Stimulated activated CD8-positive, alpha-beta memory T cell treated with anti-CD3 and anti-CD28 coated beads, Interleukin-7, amount 100 ng/mL, for 1 hour (primary cell): ENCODE results near the gene TP73.
"Not testable (repeated sequence)": the region's sequence is repeated elsewhere in the genome, so short reads cannot be mapped to it uniquely, and the experiment has no call there.

Source experiments
- DNase-seq, 2 donors: peaks; one replicate each; pipeline ENCODE4 v3.0.0-alpha.2; 2020; ENCODE audit warnings: low read depth in 2 of 2

TP73 gene

GRCh38 chr1:3742439-3743298 is 90.4 kb downstream of the TP73 start:
- no peak for DNase-seq

- DNase-seq: no peak
Measured at GRCh38 chr1:3743421-3743820, 91.1 kb downstream of the TP73 start.

- DNase-seq: no peak
Measured at GRCh38 chr1:3743826-3744225, 91.5 kb downstream of the TP73 start.

- no peak for DNase-seq
Measured at GRCh38 chr1:3744646-3745045, 92.3 kb downstream of the TP73 start.

GRCh38 chr1:3745071-3745470 is 92.8 kb downstream of the TP73 start:
- DNase-seq: no peak

- no peak for DNase-seq
Measured at GRCh38 chr1:3745590-3746381, 93.5 kb downstream of the TP73 start.

- no peak for DNase-seq
Measured at GRCh38 chr1:3746389-3746829, 94.1 kb downstream of the TP73 start.

GRCh38 chr1:3746830-3747521 is 94.7 kb downstream of the TP73 start:
- DNase-seq: peak; percentile 68 to 73

GRCh38 chr1:3747522-3747848 is 95.2 kb downstream of the TP73 start:
- no peak for DNase-seq

- DNase-seq: no peak
Measured at GRCh38 chr1:3747903-3748302, 95.6 kb downstream of the TP73 start.

- not testable (repeated sequence) for DNase-seq
Measured at GRCh38 chr1:3748316-3748900, 96.1 kb downstream of the TP73 start.

GRCh38 chr1:3749512-3749911 is 97.2 kb downstream of the TP73 start:
- DNase-seq: no peak

GRCh38 chr1:3750741-3751140 is 98.4 kb downstream of the TP73 start:
- no peak for DNase-seq

- no peak for DNase-seq
Measured at GRCh38 chr1:3752400-3752945, 100.2 kb downstream of the TP73 start, which contains the start of gene CCDC27. CCDC27 (plus strand) TSS chr1:3752450; CDS start chr1:3752482, 32 bp downstream.

GRCh38 chr1:3753656-3754454 is 101.5 kb downstream of the TP73 start:
- DNase-seq: no peak

- DNase-seq: no peak
Measured at GRCh38 chr1:3756394-3756793, 104.1 kb downstream of the TP73 start.

- DNase-seq: no peak
Measured at GRCh38 chr1:3759164-3759563, 106.8 kb downstream of the TP73 start.

GRCh38 chr1:3759796-3760195 is 107.5 kb downstream of the TP73 start:
- DNase-seq: no peak

- no peak for DNase-seq
Measured at GRCh38 chr1:3761296-3762010, 109.1 kb downstream of the TP73 start.
